ENCODE measurements around the gene CCDC146.
A peak's percentile ranks its signal among the peaks of the same experiment; 100 is the strongest.
"Not testable (repeated sequence)": the region's sequence is repeated elsewhere in the genome, so short reads cannot be mapped to it uniquely, and the experiment has no call there.

CCDC146 gene

GRCh38 chr7:77328669-77329068 is 206.3 kb downstream of the CCDC146 start:
- TF ChIP-seq CTCF (IDR thresholded peaks at IDR 0.05; ENCODE audit: insufficient read depth, low read length, poor library complexity, severe bottlenecking): no peak
- no peak overlapping the region for H3K4me3 ChIP-seq (replicated peaks; ENCODE audit: low read depth, low read length)

GRCh38 chr7:77329466-77330168 is 207.2 kb downstream of the CCDC146 start:
- DNase-seq (ENCODE audit: extremely low read depth, insufficient read length): no peak
- TF ChIP-seq CTCF (IDR thresholded peaks at IDR 0.05; ENCODE audit: insufficient read depth, low read length, poor library complexity, severe bottlenecking): no peak

More at GRCh38 chr7:77328669-77329068, 206.3 kb downstream of the CCDC146 start:
- Histone ChIP-seq H3K27me3 (replicated peaks; ENCODE audit: control insufficient read depth, insufficient read depth, low read length) (no peaks in the 10 kb centered on the region), H3K36me3 (ENCODE audit: control insufficient read depth, insufficient read depth, low read length) (no peaks in the 10 kb centered on the region; the same call in 1 of the 2 replicates)
- DNase-seq (ENCODE audit: extremely low read depth, insufficient read length): no peak

GRCh38 chr7:77330169-77330882 is 207.9 kb downstream of the CCDC146 start:
- peak; percentile 42 for DNase-seq (ENCODE audit: extremely low read depth, insufficient read length)

More at GRCh38 chr7:77329466-77330168, 207.2 kb downstream of the CCDC146 start:
- no peaks in the 10 kb centered on the region; the same call in 1 of the 2 replicates for H3K36me3 ChIP-seq (ENCODE audit: control insufficient read depth, insufficient read depth, low read length)
- no peak overlapping the region for H3K4me3 ChIP-seq (replicated peaks; ENCODE audit: low read depth, low read length)
- no peaks in the 10 kb centered on the region for H3K27me3 ChIP-seq (replicated peaks; ENCODE audit: control insufficient read depth, insufficient read depth, low read length)

GRCh38 chr7:77331938-77332695 is 209.7 kb downstream of the CCDC146 start:
- Histone ChIP-seq H3K36me3 (ENCODE audit: control insufficient read depth, insufficient read depth, low read length) (no peaks in the 10 kb centered on the region), H3K27me3 (replicated peaks; ENCODE audit: control insufficient read depth, insufficient read depth, low read length) (no peaks in the 10 kb centered on the region), H3K4me3 (replicated peaks; ENCODE audit: low read depth, low read length) (no peak overlapping the region)
- DNase-seq (ENCODE audit: extremely low read depth, insufficient read length): peak; percentile 56
- peak; percentile 48 for TF ChIP-seq CTCF (IDR thresholded peaks at IDR 0.05; ENCODE audit: insufficient read depth, low read length, poor library complexity, severe bottlenecking)

More at GRCh38 chr7:77330169-77330882, 207.9 kb downstream of the CCDC146 start:
- Histone ChIP-seq H3K36me3 (ENCODE audit: control insufficient read depth, insufficient read depth, low read length) (no peaks in the 10 kb centered on the region; the same call in 1 of the 2 replicates), H3K27me3 (replicated peaks; ENCODE audit: control insufficient read depth, insufficient read depth, low read length) (no peaks in the 10 kb centered on the region), H3K4me3 (replicated peaks; ENCODE audit: low read depth, low read length) (no peak overlapping the region)
- TF ChIP-seq CTCF (IDR thresholded peaks at IDR 0.05; ENCODE audit: insufficient read depth, low read length, poor library complexity, severe bottlenecking): no peak

- H3K27me3 ChIP-seq (replicated peaks; ENCODE audit: control insufficient read depth, insufficient read depth, low read length); DNase-seq (ENCODE audit: extremely low read depth, insufficient read length); H3K4me3 ChIP-seq (replicated peaks; ENCODE audit: low read depth, low read length); H3K36me3 ChIP-seq (ENCODE audit: control insufficient read depth, insufficient read depth, low read length): not testable (repeated sequence)
Measured at GRCh38 chr7:77334039-77334438, 211.6 kb downstream of the CCDC146 start.

- TF ChIP-seq CTCF (IDR thresholded peaks at IDR 0.05; ENCODE audit: insufficient read depth, low read length, poor library complexity, severe bottlenecking): no peak
- Histone ChIP-seq H3K4me3 (replicated peaks; ENCODE audit: low read depth, low read length) (no peak overlapping the region), H3K27me3 (replicated peaks; ENCODE audit: control insufficient read depth, insufficient read depth, low read length) (no peaks in the 10 kb centered on the region), H3K36me3 (ENCODE audit: control insufficient read depth, insufficient read depth, low read length) (no peaks in the 10 kb centered on the region)
- no peak for DNase-seq (ENCODE audit: extremely low read depth, insufficient read length)
Measured at GRCh38 chr7:77335581-77335980, 213.2 kb downstream of the CCDC146 start.

All from GM06990 (cell line).